ENCODE data around the gene HLA-DQA1.

GRCh38 chr6:32603888-32604287, 33.3 kb upstream of the HLA-DQA1 start:
- TF ChIP-seq CTCF (IDR thresholded peaks at IDR 0.05) (no peak), POLR2AphosphoS5 (IDR thresholded peaks at IDR 0.05; ENCODE audit: insufficient read depth in 1 of 2, low read depth in 1 of 2) (no peak), POLR2A (IDR thresholded peaks at IDR 0.05) (no peak)
